K562 (cell line): ENCODE results near the gene TRPC4AP. TPM values are rescaled to one million over a fixed set of nuclear protein-coding genes. Genes with fewer than 3 reads are reported as not detected.

Experiments used
- ATF7 ChIP-seq: fragments of 450-650 bp; IDR thresholded peaks from 2 replicates; pipeline ENCODE4 v1.7.1; 2014; ENCODE audit warnings: mild to moderate bottlenecking, moderate library complexity
- BHLHE40 ChIP-seq: IDR thresholded peaks from 2 replicates; pipeline ENCODE4 v1.6.1; 2011; ENCODE audit warnings: low read length, improper control_type of control experiment
- BRD9 ChIP-seq: fragments of 450-650 bp; IDR thresholded peaks from 2 replicates; pipeline ENCODE4 v1.6.1; 2018; ENCODE audit warnings: low read depth; ENCODE audit not compliant: partially characterized antibody
- CC2D1A ChIP-seq: fragments of 450-650 bp; IDR thresholded peaks from 2 replicates; pipeline ENCODE4 v1.6.1; 2017; ENCODE audit warnings: mild to moderate bottlenecking
- GATAD2B ChIP-seq: fragments of 450-650 bp; IDR thresholded peaks from 2 replicates; pipeline ENCODE4 v1.6.1; 2017; ENCODE audit warnings: mild to moderate bottlenecking, borderline replicate concordance
- MEIS2 ChIP-seq: fragments of 450-650 bp; IDR thresholded peaks from 2 replicates; pipeline ENCODE4 v1.6.1; 2014; ENCODE audit warnings: mild to moderate bottlenecking; ENCODE audit not compliant: partially characterized antibody
- NCOA1 ChIP-seq: fragments of 450-650 bp; IDR thresholded peaks from 2 replicates; pipeline ENCODE4 v1.6.1; 2016; ENCODE audit warnings: low read depth
- NCOA4 ChIP-seq: fragments of 450-650 bp; IDR thresholded peaks from 2 replicates; pipeline ENCODE4 v1.6.1; 2018; ENCODE audit warnings: mild to moderate bottlenecking; ENCODE audit not compliant: partially characterized antibody
- NFE2 ChIP-seq: IDR thresholded peaks from 2 replicates; pipeline ENCODE4 v1.6.1; 2014; ENCODE audit warnings: antibody characterized with exemption, low read depth
- NFE2L1 ChIP-seq: fragments of 450-650 bp; IDR thresholded peaks from 2 replicates; pipeline ENCODE4 v1.6.1; 2016; ENCODE audit warnings: missing genetic modification characterization, low read depth, mild to moderate bottlenecking, missing compliant biosample characterization, moderate library complexity, borderline replicate concordance
- RBM22 ChIP-seq: fragments of 200-400 bp; formaldehyde crosslinking; IDR thresholded peaks from 2 replicates; pipeline ENCODE4 v1.6.1; 2018; ENCODE audit warnings: low read length, low read depth; ENCODE audit not compliant: poor library complexity, severe bottlenecking
- RNF2 ChIP-seq: sonication (generic); IDR thresholded peaks from 2 replicates; pipeline ENCODE4 v1.6.1; 2016
- SOX6 ChIP-seq: fragments of 450-650 bp; IDR thresholded peaks from 2 replicates; pipeline ENCODE4 v1.6.1; 2014; ENCODE audit warnings: mild to moderate bottlenecking
- TAF7 ChIP-seq: fragments of 450-650 bp; IDR thresholded peaks from 2 replicates; pipeline ENCODE4 v1.6.1; 2016; ENCODE audit warnings: missing genetic modification characterization, missing compliant biosample characterization
- ZNF134 ChIP-seq: fragments of 250-450 bp; sonication (Bioruptor Pico); conservative IDR thresholded peaks from 2 replicates; pipeline ENCODE4 v1.4.0; 2020
- polyA plus RNA-seq, 8 experiments: library from polyadenylated mRNA; depleted of rRNA in 4 of 8; stranded (reverse) in 5 of 8; unstranded in 3 of 8; fragments of >200 nt; fragmentation: Nextera tagmentation in 2 of 8; fragmentation: Illumina TruSeq in 1 of 8; extraction: Ambion mirVana in 2 of 8; extraction: Trizol in 1 of 8; gene quantifications; 2 replicates each; pipeline versions ENCODE4 v1.2.1 to v1.2.3, GENCODE V29; 2011 to 2014; ENCODE audit warnings: inconsistent platforms in 1 of 8, missing spikeins in 1 of 8
- total RNA-seq, 7 experiments: library from RNA; depleted of rRNA in 6 of 7; stranded (reverse); fragments of >200 nt in 6 of 7; fragmentation: Illumina TruSeq in 2 of 7; extraction: Trizol in 2 of 7; gene quantifications; 2 replicates each; pipeline versions ENCODE4 v1.2.1 to v1.2.3, GENCODE V29; 2011 to 2021; ENCODE audit warnings: low replicate concordance in 1 of 7
- TF ChIP-seq, protein P1 (sequence below), 2 experiments: IDR thresholded peaks; 2 replicates each; pipeline ENCODE4 v1.6.1; 2012; ENCODE audit warnings: improper control_type of control experiment in 2 of 2, low read depth in 2 of 2, low read length in 2 of 2, borderline replicate concordance in 1 of 2
- TF ChIP-seq, protein P2 (sequence below), 3 experiments: fragments of 200-800 bp in 1 of 3; sonication (Bioruptor generic) in 1 of 3; sonication (generic) in 1 of 3; formaldehyde crosslinking in 1 of 3; IDR thresholded peaks; 2 replicates each; pipeline versions ENCODE4 v1.6.1 to v1.8.0; 2016 to 2022; ENCODE audit warnings: mild to moderate bottlenecking in 2 of 3, missing compliant biosample characterization in 2 of 3, missing genetic modification characterization in 2 of 3, missing genetic modification reagents in 1 of 3
- TF ChIP-seq, protein P3 (sequence below): fragments of 450-650 bp; formaldehyde crosslinking; IDR thresholded peaks from 2 replicates; pipeline ENCODE4 v1.4.0; 2022; ENCODE audit warnings: missing genetic modification characterization
- TF ChIP-seq, protein P4 (sequence below): fragments of 450-650 bp; formaldehyde crosslinking; IDR thresholded peaks from 2 replicates; pipeline ENCODE4 v1.4.0; 2020; ENCODE audit warnings: mild to moderate bottlenecking, moderate library complexity
- TF ChIP-seq, protein P5 (sequence below): sonication (generic); formaldehyde crosslinking; IDR thresholded peaks from 2 replicates; pipeline ENCODE4 v1.9.0; 2022; ENCODE audit warnings: mild to moderate bottlenecking, missing genetic modification reagents

TRPC4AP gene
- total and polyA plus RNA-seq, 9 of the 15 experiments (the other 6 are each of a cell fraction or from before 2014, with no cell fraction given) = 2.3 to 70.3 (median 33.3) TPM

DNA sequence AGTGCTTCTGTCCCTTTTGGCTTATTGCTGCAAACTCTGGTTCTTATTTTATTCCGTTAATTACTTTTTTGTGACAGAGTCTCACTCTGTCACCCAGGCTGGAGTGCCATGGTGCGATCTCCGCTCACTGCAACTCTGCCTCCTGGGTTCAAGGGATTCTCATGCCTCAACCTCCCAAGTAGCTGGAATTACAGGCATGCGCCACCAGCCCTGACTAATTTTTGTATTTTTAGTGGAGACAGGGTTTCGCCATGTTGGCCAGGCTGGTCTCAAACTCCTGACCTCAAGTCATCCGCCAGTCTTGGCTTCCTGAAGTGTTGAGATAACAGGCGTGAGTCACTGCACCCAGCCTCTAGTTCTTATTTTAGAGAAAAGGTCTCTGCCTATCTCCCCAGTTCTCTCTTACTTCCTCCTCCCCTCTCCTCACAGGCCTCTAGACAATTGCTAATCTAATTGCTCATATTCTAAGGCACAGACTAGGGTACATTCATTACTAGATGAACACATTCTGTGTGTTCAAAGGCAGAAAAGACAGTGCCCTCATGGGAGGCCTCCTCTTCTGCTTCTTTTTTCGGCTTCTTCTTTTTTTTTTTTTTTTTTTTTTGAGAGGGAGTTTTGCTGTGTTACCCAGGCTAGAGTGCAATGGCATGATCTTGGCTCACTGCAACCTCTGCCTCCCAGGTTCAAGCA lies 27.6 kb upstream of the TRPC4AP start (continued):
- TF ChIP-seq, protein P1, sequence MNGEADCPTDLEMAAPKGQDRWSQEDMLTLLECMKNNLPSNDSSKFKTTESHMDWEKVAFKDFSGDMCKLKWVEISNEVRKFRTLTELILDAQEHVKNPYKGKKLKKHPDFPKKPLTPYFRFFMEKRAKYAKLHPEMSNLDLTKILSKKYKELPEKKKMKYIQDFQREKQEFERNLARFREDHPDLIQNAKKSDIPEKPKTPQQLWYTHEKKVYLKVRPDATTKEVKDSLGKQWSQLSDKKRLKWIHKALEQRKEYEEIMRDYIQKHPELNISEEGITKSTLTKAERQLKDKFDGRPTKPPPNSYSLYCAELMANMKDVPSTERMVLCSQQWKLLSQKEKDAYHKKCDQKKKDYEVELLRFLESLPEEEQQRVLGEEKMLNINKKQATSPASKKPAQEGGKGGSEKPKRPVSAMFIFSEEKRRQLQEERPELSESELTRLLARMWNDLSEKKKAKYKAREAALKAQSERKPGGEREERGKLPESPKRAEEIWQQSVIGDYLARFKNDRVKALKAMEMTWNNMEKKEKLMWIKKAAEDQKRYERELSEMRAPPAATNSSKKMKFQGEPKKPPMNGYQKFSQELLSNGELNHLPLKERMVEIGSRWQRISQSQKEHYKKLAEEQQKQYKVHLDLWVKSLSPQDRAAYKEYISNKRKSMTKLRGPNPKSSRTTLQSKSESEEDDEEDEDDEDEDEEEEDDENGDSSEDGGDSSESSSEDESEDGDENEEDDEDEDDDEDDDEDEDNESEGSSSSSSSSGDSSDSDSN (IDR thresholded peaks at IDR 0.05; ENCODE audit: borderline replicate concordance in 1 of 2, low read depth in 2 of 2, low read length in 2 of 2) = 0 out of 4 replicates have a peak, but pooled peaks of 1 of the 2 experiments have one; percentile 54
- TF ChIP-seq BHLHE40 = 0 out of 2 replicates have a peak, but pooled peaks have one; percentile 20
- TF ChIP-seq, protein P2, sequence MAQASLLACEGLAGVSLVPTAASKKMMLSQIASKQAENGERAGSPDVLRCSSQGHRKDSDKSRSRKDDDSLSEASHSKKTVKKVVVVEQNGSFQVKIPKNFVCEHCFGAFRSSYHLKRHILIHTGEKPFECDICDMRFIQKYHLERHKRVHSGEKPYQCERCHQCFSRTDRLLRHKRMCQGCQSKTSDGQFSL (CRISPR knock-in tag; IDR thresholded peaks at IDR 0.05) = no peak
- TF ChIP-seq, protein P2 (tag; IDR thresholded peaks at IDR 0.05) = no peak
- peak; percentile 20 for TF ChIP-seq BRD9
- peak; percentile 84 for TF ChIP-seq SOX6
- no peak for TF ChIP-seq RBM22
- TF ChIP-seq NCOA4 = no peak
- peak; percentile 22; the same call in 1 of the 2 replicates for TF ChIP-seq GATAD2B
- no peak for TF ChIP-seq TAF7 (tag)
- no peak for TF ChIP-seq NFE2L1 (tag)
- TF ChIP-seq NFE2 = no peak
- TF ChIP-seq, protein P3, sequence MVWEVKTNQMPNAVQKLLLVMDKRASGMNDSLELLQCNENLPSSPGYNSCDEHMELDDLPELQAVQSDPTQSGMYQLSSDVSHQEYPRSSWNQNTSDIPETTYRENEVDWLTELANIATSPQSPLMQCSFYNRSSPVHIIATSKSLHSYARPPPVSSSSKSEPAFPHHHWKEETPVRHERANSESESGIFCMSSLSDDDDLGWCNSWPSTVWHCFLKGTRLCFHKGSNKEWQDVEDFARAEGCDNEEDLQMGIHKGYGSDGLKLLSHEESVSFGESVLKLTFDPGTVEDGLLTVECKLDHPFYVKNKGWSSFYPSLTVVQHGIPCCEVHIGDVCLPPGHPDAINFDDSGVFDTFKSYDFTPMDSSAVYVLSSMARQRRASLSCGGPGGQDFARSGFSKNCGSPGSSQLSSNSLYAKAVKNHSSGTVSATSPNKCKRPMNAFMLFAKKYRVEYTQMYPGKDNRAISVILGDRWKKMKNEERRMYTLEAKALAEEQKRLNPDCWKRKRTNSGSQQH (CRISPR knock-in tag) = 0 out of 2 replicates have a peak, but pooled peaks have one; percentile 22
- peak; percentile 83 for TF ChIP-seq RNF2
- 0 out of 2 replicates have a peak, but pooled peaks have one; percentile 2 for TF ChIP-seq ZNF134 (CRISPR knock-in tag)
- TF ChIP-seq, protein P4, sequence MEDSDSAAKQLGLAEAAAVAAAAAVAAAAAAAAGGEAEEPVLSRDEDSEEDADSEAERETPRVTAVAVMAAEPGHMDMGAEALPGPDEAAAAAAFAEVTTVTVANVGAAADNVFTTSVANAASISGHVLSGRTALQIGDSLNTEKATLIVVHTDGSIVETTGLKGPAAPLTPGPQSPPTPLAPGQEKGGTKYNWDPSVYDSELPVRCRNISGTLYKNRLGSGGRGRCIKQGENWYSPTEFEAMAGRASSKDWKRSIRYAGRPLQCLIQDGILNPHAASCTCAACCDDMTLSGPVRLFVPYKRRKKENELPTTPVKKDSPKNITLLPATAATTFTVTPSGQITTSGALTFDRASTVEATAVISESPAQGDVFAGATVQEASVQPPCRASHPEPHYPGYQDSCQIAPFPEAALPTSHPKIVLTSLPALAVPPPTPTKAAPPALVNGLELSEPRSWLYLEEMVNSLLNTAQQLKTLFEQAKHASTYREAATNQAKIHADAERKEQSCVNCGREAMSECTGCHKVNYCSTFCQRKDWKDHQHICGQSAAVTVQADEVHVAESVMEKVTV = no peak
- peak; percentile 54; the same call in 1 of the 2 replicates for TF ChIP-seq CC2D1A
- peak; percentile 75 for TF ChIP-seq ATF7
- TF ChIP-seq, protein P5, sequence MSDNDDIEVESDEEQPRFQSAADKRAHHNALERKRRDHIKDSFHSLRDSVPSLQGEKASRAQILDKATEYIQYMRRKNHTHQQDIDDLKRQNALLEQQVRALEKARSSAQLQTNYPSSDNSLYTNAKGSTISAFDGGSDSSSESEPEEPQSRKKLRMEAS (CRISPR knock-in tag) = peak; percentile 45; the same call in 1 of the 2 replicates
- peak; percentile 65; the same call in 1 of the 2 replicates for TF ChIP-seq NCOA1
- peak; percentile 49 for TF ChIP-seq MEIS2
